ENCODE results near the gene TWSG1. TPM values are rescaled to one million over a fixed set of nuclear protein-coding genes. Genes with fewer than 3 reads are reported as not detected.

Gene TWSG1
- total and polyA plus RNA-seq, 2 of the 13 experiments (the other 11 are each of a cell fraction or from before 2014, with no cell fraction given): 6.6 to 9.4 TPM

DNA sequence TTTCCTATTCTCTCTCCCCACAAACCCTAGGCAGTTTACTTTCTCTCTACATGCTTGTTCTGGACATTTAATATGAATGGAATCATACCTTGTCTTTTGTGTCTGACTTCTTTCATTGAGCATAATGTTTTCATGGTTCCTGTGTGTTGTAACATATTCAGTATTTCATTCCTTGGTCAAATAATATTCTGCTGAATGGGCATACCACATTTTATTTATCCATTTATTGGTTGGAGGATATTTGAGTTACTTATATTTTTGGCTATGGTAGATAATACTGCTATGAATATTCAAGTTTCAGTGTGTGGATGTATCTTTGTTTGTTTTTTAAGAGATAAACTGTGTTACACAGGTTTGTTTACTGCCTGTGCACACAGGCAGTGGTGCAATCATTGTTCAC is 9.0 kb downstream of the TWSG1 start:
- no peaks in the 10 kb centered on the region for H4K20me1 ChIP-seq (ENCODE audit: insufficient read depth, low read length)
- H3K27me3 ChIP-seq (ENCODE audit: control insufficient read depth in 1 of 2, insufficient read depth in 2 of 2, low read length in 2 of 2): no peaks in the 10 kb centered on the region; a peak in 1 of 5 replicates
- H3K9ac ChIP-seq (ENCODE audit: insufficient read depth, low read depth, low read length): no peak overlapping the region
- BruUV-seq (replicated peaks): no TSS peak
- no peaks in the 10 kb centered on the region for H3K79me2 ChIP-seq (ENCODE audit: insufficient read depth, low read length)
- no peak for DNase-seq (ENCODE audit: low spot score)
- POLR2A ChIA-PET: no interaction called here
- no peak for ATAC-seq
- no peak overlapping the region for H2AFZ ChIP-seq (ENCODE audit: low read length)
- H3K27ac ChIP-seq (ENCODE audit: extremely low read length, insufficient read depth, low read length): no peak overlapping the region
- no peak for FAIRE-seq
- H3K36me3 ChIP-seq (replicated peaks in 1 of 2; ENCODE audit: control insufficient read depth in 1 of 2, insufficient read depth in 2 of 2, low read length in 2 of 2): 0 out of 5 replicates have a peak, but pooled peaks cover 0 to 3% of the 10 kb centered on the region in 2 experiments
- H3K4me3 ChIP-seq (replicated peaks in 1 of 3; ENCODE audit: insufficient read depth in 1 of 3, low read depth in 2 of 3, low read length in 3 of 3): no peak overlapping the region
- CTCF ChIA-PET (ENCODE audit: low intra/inter-chr PET ratio, low total read pairs): no interaction called here
- intact Hi-C loops (cut with micrococcal nuclease; ENCODE audit: unreplicated experiment) (no loop called here), in situ Hi-C loops (cut with HindIII; ENCODE audit: extremely low pct_ligation_motif_present, low pct_unique_long_range_greater_than_20kb) (loop anchor here (25.0 kb wide), 1 partner anchor 281 kb away; no protein-coding TSS in a partner anchor)
- H3K4me1 ChIP-seq (ENCODE audit: insufficient read depth, low read length): peaks cover 8% of the 10 kb centered on the region
- H3K4me2 ChIP-seq (ENCODE audit: low read depth, low read length): no peak overlapping the region
- no peaks in the 10 kb centered on the region for H3K9me3 ChIP-seq (ENCODE audit: low read length)
- no peak for TF ChIP-seq ZNF33B (CRISPR knock-in tag; IDR thresholded peaks at IDR 0.05)
- no peak for TF ChIP-seq HOMEZ (CRISPR knock-in tag; IDR thresholded peaks at IDR 0.05; ENCODE audit: low read depth)
- TF ChIP-seq YEATS2 (CRISPR knock-in tag; IDR thresholded peaks at IDR 0.05; ENCODE audit: borderline replicate concordance): no peak
- TF ChIP-seq ATF1 (CRISPR knock-in tag; IDR thresholded peaks at IDR 0.05): no peak
- no peak for TF ChIP-seq KDM5A (IDR thresholded peaks at IDR 0.05; ENCODE audit: borderline replicate concordance, low read length)
- TF ChIP-seq GATA4 (IDR thresholded peaks at IDR 0.05; ENCODE audit: borderline replicate concordance, low read depth): no peak
- TF ChIP-seq AGO2 (optimal IDR thresholded peaks at IDR 0.05; ENCODE audit: low read depth, low read length): no peak
- TF ChIP-seq KDM1A (CRISPR knock-in tag; IDR thresholded peaks at IDR 0.05): no peak
- no peak for TF ChIP-seq POLR2A (IDR thresholded peaks at IDR 0.05; ENCODE audit: insufficient read depth in 1 of 2, low read depth in 2 of 2, low read length in 2 of 2)
- no peak for TF ChIP-seq SUZ12 (IDR thresholded peaks at IDR 0.05; ENCODE audit: low read depth, low read length)
- no peak for TF ChIP-seq CENPX (CRISPR knock-in tag; IDR thresholded peaks at IDR 0.05)
- no peak for TF ChIP-seq FOXA3 (CRISPR knock-in tag; IDR thresholded peaks at IDR 0.05)

Data from HepG2 (cell line).